ENCODE measurements around the gene ORMDL3. TPM values are rescaled to one million over a fixed set of nuclear protein-coding genes. Genes with fewer than 3 reads are reported as not detected.

ORMDL3 gene
- total RNA-seq, 1 experiment from 2014 or later = 18.0 TPM

DNA sequence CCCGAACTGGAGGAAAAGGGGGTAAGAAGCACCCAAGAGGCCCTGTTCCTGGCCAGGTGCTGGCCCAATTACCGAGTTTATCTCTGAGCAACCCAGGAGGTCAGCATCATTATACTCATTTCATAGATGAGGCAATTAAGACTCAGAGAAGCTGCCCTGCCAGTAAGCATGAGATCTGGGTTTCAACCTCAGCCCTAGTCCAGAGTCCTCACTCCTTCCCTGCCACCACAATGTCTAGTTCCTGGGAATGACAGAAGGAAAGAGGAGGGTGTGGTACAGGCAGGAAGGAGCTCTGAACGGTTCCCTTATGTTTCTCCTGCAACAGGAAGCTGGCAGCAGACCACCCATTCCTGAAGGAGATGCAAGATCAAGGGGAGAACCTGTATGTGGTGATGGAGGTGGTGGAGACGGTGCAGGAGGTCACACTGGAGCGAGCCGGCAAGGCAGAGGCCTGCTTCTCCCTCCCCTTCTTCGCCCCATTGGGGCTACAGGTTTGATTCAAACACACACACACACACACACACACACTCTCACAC lies 42.8 kb upstream of the ORMDL3 start:
- Histone ChIP-seq H3K27me3 (replicated peaks; ENCODE audit: insufficient read depth, low read depth, low read length, poor library complexity) (no peaks in the 10 kb centered on the region), H3K4me1 (ENCODE audit: insufficient read depth, low read length, poor library complexity, severe bottlenecking) (no peaks in the 10 kb centered on the region), H3K4me3 (ENCODE audit: low read depth, low read length, poor library complexity, severe bottlenecking) (no peak overlapping the region), H3K36me3 (ENCODE audit: insufficient read depth, low read length, poor library complexity, severe bottlenecking) (no peaks in the 10 kb centered on the region), H3K27ac (ENCODE audit: low read depth, low read length, poor library complexity, severe bottlenecking) (no peak overlapping the region), H3K9me3 (ENCODE audit: low read depth, low read length, poor library complexity, severe bottlenecking) (no peaks in the 10 kb centered on the region)
- intact Hi-C loops (cut with micrococcal nuclease; ENCODE audit: unreplicated experiment) = no loop called here
- no peak for TF ChIP-seq CTCF (conservative IDR thresholded peaks at IDR 0.05; ENCODE audit: low read depth, low read length)
- TF ChIP-seq EZH2 (IDR thresholded peaks at IDR 0.05; ENCODE audit: borderline replicate concordance, low read depth, low read length, poor library complexity, severe bottlenecking) = no peak
- DNase-seq (ENCODE audit: low spot score) = no peak
- ChIA-PET POLR2A (ENCODE audit: low non-redundant PET) (no interaction called here), CTCF (no interaction called here)
- no TSS peak for BruUV-seq (replicated peaks)

GRCh38 chr17:39969375-39969774 lies 42.0 kb upstream of the ORMDL3 start:
- no peaks in the 10 kb centered on the region for H3K4me1 ChIP-seq (ENCODE audit: insufficient read depth, low read length, poor library complexity, severe bottlenecking)
- no peak overlapping the region for H3K27ac ChIP-seq (ENCODE audit: low read depth, low read length, poor library complexity, severe bottlenecking)
- DNase-seq (ENCODE audit: low spot score) = no peak
- intact Hi-C loops (cut with micrococcal nuclease; ENCODE audit: unreplicated experiment) = no loop called here
- TF ChIP-seq EZH2 (IDR thresholded peaks at IDR 0.05; ENCODE audit: borderline replicate concordance, low read depth, low read length, poor library complexity, severe bottlenecking) = no peak
- TF ChIP-seq CTCF (conservative IDR thresholded peaks at IDR 0.05; ENCODE audit: low read depth, low read length) = no peak
- no peaks in the 10 kb centered on the region for H3K36me3 ChIP-seq (ENCODE audit: insufficient read depth, low read length, poor library complexity, severe bottlenecking)
- no peaks in the 10 kb centered on the region for H3K9me3 ChIP-seq (ENCODE audit: low read depth, low read length, poor library complexity, severe bottlenecking)
- no TSS peak for BruUV-seq (replicated peaks)
- H3K27me3 ChIP-seq (replicated peaks; ENCODE audit: insufficient read depth, low read depth, low read length, poor library complexity) = no peaks in the 10 kb centered on the region
- no peak overlapping the region for H3K4me3 ChIP-seq (ENCODE audit: low read depth, low read length, poor library complexity, severe bottlenecking)
- ChIA-PET CTCF (no interaction called here), POLR2A (ENCODE audit: low non-redundant PET) (no interaction called here)

DNA sequence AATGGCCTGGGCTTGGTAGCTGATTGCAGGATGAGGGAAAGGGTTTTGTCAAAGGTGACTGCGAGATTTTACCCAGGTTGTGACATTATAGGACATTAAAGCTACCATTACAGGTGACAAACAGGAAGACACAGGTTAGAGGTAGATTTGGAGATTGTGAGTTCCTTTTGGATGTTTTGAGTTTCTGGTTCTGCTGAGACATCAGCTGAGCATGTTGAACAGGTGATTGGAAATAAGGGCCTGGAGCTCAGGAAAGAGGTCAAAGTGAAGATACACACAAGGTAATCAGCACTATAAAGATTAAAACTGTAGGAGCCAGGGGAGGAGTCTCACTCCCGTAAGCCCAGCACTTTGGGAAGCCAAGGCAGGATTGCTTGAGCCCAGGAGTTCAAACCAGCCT lies 41.4 kb upstream of the ORMDL3 start:
- no peaks in the 10 kb centered on the region for H3K4me1 ChIP-seq (ENCODE audit: insufficient read depth, low read length, poor library complexity, severe bottlenecking)
- no peak for TF ChIP-seq EZH2 (IDR thresholded peaks at IDR 0.05; ENCODE audit: borderline replicate concordance, low read depth, low read length, poor library complexity, severe bottlenecking)
- no peak for TF ChIP-seq CTCF (conservative IDR thresholded peaks at IDR 0.05; ENCODE audit: low read depth, low read length)
- intact Hi-C loops (cut with micrococcal nuclease; ENCODE audit: unreplicated experiment) = no loop called here
- ChIA-PET POLR2A (ENCODE audit: low non-redundant PET) (no interaction called here), CTCF (no interaction called here)
- H3K36me3 ChIP-seq (ENCODE audit: insufficient read depth, low read length, poor library complexity, severe bottlenecking) = no peaks in the 10 kb centered on the region
- no peak for DNase-seq (ENCODE audit: low spot score)
- BruUV-seq (replicated peaks) = no TSS peak
- H3K9me3 ChIP-seq (ENCODE audit: low read depth, low read length, poor library complexity, severe bottlenecking) = no peaks in the 10 kb centered on the region
- H3K27ac ChIP-seq (ENCODE audit: low read depth, low read length, poor library complexity, severe bottlenecking) = no peak overlapping the region
- H3K27me3 ChIP-seq (replicated peaks; ENCODE audit: insufficient read depth, low read depth, low read length, poor library complexity) = no peaks in the 10 kb centered on the region
- H3K4me3 ChIP-seq (ENCODE audit: low read depth, low read length, poor library complexity, severe bottlenecking) = no peak overlapping the region

Measured in A673 (cell line).